Central memory CD8-positive, alpha-beta T cell (primary cell): Measurements from ENCODE around the gene PRKCB.
"Not testable (repeated sequence)": the region's sequence is repeated elsewhere in the genome, so short reads cannot be mapped to it uniquely, and the experiment has no call there.

Experiments used
- ATAC-seq: fragments of 150-1000 bp; cut with Tn5 transposase; replicated peaks from 2 replicates; pipeline ENCODE4 v1.10.0; 2022; ENCODE audit warnings: mild to moderate bottlenecking, moderate FRiP score, moderate number of reproducible peaks; ENCODE audit not compliant: poor library complexity, severe bottlenecking; ENCODE audit errors: extremely low read depth
- DNase-seq, 2 donors: peaks; one replicate each; pipeline ENCODE4 v3.0.0; 2021; ENCODE audit warnings: low spot score in 2 of 2
- H3K27ac Mint-ChIP-seq: one replicate; pipeline ENCODE4 v1.8.0; 2022; ENCODE audit warnings: low read depth, mild to moderate bottlenecking, moderate library complexity, mixed read lengths
- H3K27me3 Mint-ChIP-seq: one replicate; pipeline ENCODE4 v1.8.0; 2022; ENCODE audit warnings: mixed read lengths
- H3K36me3 Mint-ChIP-seq: one replicate; pipeline ENCODE4 v1.8.0; 2022; ENCODE audit warnings: mild to moderate bottlenecking, moderate library complexity, mixed read lengths; ENCODE audit not compliant: insufficient read depth
- H3K4me1 Mint-ChIP-seq: one replicate; pipeline ENCODE4 v1.8.0; 2022; ENCODE audit warnings: mixed read lengths
- H3K4me3 Mint-ChIP-seq: one replicate; pipeline ENCODE4 v1.8.0; 2022; ENCODE audit warnings: mild to moderate bottlenecking, moderate library complexity, mixed read lengths
- H3K9me3 Mint-ChIP-seq: one replicate; pipeline ENCODE4 v1.8.0; 2022; ENCODE audit warnings: mixed read lengths

The PRKCB gene

DNA sequence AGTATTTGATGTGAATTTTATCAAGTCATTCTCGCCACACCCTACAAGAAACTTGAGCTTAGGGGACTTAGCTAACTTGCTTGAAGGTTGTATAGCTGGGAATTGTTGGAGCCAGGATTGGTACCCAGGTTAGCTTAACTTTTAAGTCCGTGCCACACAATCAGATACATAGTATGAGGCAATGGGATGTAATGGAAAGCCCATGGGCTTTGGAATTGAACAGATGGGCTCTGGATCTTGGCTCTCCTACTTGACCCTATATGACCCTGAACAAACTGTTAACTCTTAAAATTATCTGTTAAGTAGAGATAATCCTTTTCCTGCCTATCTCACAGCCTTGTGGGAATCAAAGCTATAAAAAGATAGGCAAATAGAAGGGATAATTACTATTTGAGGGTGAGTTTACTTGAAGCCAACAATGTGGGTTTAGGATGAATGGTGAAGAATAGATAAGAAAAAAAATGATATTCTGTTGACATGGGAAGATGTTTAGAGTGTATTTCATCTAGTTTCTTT, 368.4 kb downstream of the PRKCB start:
- peaks cover 37% of the 10 kb centered on the region for H3K36me3 Mint-ChIP-seq
- ATAC-seq (no peak), DNase-seq (no peak)
- H3K27ac Mint-ChIP-seq = peak overlapping the region; percentile 11
- peaks cover 6% of the 10 kb centered on the region for H3K4me1 Mint-ChIP-seq
- H3K9me3 Mint-ChIP-seq = no peaks in the 10 kb centered on the region
- no peaks in the 10 kb centered on the region for H3K27me3 Mint-ChIP-seq
- H3K4me3 Mint-ChIP-seq = no peak overlapping the region

DNA sequence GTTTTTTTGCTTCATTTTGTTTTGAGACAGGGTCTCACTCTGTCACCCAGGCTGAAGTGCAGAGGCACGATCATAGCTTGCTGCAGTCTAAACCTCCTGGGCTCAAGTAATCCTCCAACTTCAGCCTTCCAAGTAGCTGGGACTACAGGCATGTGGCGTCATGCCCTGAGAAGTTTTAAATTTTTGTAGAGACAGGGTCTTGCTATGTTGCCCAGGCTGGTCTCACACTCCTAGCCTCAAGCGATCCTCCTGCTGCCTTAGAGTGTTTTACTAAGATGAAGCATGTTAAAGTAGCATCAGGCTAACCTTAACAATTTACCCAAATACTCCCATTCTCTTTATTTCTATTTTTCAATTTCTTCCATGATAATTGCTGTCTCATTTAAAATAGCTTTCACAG, 371.1 kb downstream of the PRKCB start:
- ATAC-seq (no peak), DNase-seq (no peak)
- peaks cover 50% of the 10 kb centered on the region for H3K36me3 Mint-ChIP-seq
- no peaks in the 10 kb centered on the region for H3K27me3 Mint-ChIP-seq
- H3K9me3 Mint-ChIP-seq = no peaks in the 10 kb centered on the region
- no peak overlapping the region for H3K4me3 Mint-ChIP-seq
- H3K4me1 Mint-ChIP-seq = peaks cover 5% of the 10 kb centered on the region
- no peak overlapping the region for H3K27ac Mint-ChIP-seq

DNA sequence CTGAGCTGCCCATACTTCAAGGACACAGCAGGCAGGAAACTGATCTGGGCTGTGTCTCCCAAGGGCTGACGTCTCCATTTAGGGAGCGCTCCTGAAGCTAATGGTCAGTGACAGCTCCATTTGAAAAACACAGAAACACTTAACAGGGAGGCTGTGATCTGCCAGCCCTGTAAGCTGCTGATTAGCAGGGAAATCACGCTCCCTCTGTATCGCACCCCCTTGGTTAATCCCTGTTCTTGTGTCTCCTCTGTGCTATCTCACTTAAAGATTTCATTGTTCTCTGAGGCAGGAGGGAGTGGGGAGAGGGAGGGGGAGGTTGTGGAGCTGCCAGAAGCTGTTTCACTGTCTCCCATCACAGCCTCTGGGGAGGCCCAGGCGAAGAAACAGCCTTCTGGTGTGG, 372.9 kb downstream of the PRKCB start:
- H3K27me3 Mint-ChIP-seq = no peaks in the 10 kb centered on the region
- H3K27ac Mint-ChIP-seq = no peak overlapping the region
- peaks cover 54% of the 10 kb centered on the region for H3K36me3 Mint-ChIP-seq
- DNase-seq = no peak
- H3K4me1 Mint-ChIP-seq = peaks cover 5% of the 10 kb centered on the region
- ATAC-seq = no peak
- H3K4me3 Mint-ChIP-seq = no peak overlapping the region
- H3K9me3 Mint-ChIP-seq = no peaks in the 10 kb centered on the region

DNA sequence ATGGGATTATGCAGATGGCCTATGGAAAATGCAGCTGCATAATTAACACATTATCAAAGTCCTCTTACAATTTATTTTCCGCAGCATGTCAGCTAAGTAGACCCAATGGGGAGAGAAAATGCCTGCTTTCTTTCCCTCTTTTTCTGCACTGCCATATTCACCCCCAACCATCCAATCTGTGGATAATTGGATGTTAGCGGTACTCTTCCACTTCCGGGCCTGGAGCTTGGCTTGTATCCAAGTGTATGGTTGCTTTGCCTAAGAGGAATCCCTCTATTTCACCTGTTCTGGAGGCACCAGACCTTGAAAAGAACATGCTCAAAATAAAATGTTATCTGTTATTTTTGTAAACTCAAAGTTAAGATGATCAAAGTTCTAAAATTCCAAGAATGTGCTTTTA, 379.2 kb downstream of the PRKCB start:
- H3K4me1 Mint-ChIP-seq = no peaks in the 10 kb centered on the region
- H3K27ac Mint-ChIP-seq = no peak overlapping the region
- DNase-seq (no peak), ATAC-seq (no peak)
- peaks cover 56% of the 10 kb centered on the region for H3K36me3 Mint-ChIP-seq
- H3K4me3 Mint-ChIP-seq = no peak overlapping the region
- no peaks in the 10 kb centered on the region for H3K27me3 Mint-ChIP-seq
- H3K9me3 Mint-ChIP-seq = no peaks in the 10 kb centered on the region

DNA sequence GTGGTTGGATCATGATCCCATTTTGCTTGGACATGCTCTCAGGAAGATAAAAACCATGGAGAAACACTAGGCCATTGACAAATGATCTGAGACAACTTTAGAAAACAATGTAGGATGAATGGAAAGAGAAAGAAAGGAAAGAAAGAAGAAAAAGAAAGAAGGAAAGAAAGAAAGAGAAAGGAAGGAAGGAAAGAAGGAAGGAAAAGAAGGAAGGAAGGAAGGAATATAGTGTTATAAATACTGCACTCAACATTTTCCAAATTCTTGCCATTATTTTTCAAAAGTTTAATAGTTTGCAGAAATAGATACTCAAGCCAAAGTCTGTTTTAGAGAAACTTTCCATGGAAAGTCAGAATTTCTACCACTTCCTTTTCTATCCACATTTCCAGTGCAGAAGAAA, 381.2 kb downstream of the PRKCB start:
- H3K27me3 Mint-ChIP-seq = no peaks in the 10 kb centered on the region
- H3K9me3 Mint-ChIP-seq = no peaks in the 10 kb centered on the region
- H3K4me1 Mint-ChIP-seq = no peaks in the 10 kb centered on the region
- DNase-seq (no peak), ATAC-seq (no peak)
- H3K4me3 Mint-ChIP-seq = no peak overlapping the region
- peaks cover 51% of the 10 kb centered on the region for H3K36me3 Mint-ChIP-seq
- no peak overlapping the region for H3K27ac Mint-ChIP-seq

DNA sequence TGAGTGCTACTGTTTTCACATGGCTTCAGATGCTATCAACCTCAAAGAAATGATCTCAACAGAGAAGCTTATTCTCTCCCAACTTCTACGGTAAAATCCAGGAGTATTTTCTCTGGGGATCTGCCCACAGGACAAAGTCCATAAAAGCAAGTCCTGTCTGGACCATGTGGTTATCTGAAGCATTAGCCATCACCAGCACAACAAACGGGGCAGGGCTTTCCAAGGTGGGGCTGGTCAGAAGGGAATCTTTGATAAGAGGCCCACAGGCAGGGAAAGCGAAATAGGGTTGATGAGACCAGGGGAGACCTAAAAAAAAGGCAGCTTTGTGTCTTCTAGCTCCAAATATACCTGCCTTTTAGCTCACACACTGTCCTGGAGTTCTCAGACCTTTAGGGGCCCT, 381.7 kb downstream of the PRKCB start:
- no peaks in the 10 kb centered on the region for H3K27me3 Mint-ChIP-seq
- no peaks in the 10 kb centered on the region for H3K4me1 Mint-ChIP-seq
- H3K4me3 Mint-ChIP-seq = no peak overlapping the region
- no peak for DNase-seq
- H3K9me3 Mint-ChIP-seq = no peaks in the 10 kb centered on the region
- peaks cover 53% of the 10 kb centered on the region for H3K36me3 Mint-ChIP-seq
- no peak overlapping the region for H3K27ac Mint-ChIP-seq
- no peak for ATAC-seq

DNA sequence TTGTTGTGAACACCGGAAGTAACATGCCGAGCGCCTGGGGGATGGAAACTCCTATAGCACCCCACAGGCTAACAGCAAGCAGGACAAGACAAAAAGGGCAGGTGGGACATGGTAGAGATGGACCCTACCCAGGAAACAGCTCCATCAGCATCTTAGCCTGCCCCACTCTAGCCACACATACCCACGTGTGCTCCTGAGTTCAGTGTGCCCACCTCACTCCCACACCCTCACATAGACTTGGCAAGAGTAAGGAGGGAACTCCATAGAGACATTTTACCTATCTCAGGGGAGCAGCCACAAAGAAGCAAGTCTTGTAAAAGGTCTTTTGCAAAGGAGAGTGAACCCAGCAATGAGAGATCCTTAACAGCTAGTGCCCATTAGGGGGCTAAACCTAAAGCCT, 382.5 kb downstream of the PRKCB start:
- Mint-ChIP-seq H3K9me3 (no peaks in the 10 kb centered on the region), H3K4me1 (no peaks in the 10 kb centered on the region), H3K27me3 (no peaks in the 10 kb centered on the region), H3K4me3 (no peak overlapping the region), H3K27ac (no peak overlapping the region), H3K36me3 (peaks cover 50% of the 10 kb centered on the region)
- no peak for DNase-seq
- no peak for ATAC-seq

DNA sequence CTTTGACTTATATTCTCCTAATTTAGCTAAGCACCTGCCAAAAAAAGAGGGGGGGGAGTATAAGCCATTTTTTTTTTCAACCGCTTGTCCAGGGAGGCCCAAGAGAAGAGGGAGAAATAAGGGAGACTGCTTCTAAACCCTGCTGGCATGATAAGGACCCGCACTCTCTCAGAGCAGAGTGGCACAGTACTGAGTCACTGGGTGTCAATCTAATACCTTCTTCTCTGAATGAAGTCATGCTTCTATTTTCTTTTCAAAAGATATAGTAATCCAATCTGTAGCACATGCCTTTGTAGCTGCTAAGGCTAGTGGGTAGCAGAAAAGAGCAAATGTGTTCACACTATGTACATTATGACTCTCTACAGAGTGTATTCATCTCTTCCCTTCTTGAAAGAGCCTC, 385.4 kb downstream of the PRKCB start:
- ATAC-seq (no peak), DNase-seq (no peak)
- no peak overlapping the region for H3K27ac Mint-ChIP-seq
- no peaks in the 10 kb centered on the region for H3K4me1 Mint-ChIP-seq
- H3K27me3 Mint-ChIP-seq = no peaks in the 10 kb centered on the region
- H3K36me3 Mint-ChIP-seq = peaks cover 27% of the 10 kb centered on the region
- no peaks in the 10 kb centered on the region for H3K9me3 Mint-ChIP-seq
- no peak overlapping the region for H3K4me3 Mint-ChIP-seq

DNA sequence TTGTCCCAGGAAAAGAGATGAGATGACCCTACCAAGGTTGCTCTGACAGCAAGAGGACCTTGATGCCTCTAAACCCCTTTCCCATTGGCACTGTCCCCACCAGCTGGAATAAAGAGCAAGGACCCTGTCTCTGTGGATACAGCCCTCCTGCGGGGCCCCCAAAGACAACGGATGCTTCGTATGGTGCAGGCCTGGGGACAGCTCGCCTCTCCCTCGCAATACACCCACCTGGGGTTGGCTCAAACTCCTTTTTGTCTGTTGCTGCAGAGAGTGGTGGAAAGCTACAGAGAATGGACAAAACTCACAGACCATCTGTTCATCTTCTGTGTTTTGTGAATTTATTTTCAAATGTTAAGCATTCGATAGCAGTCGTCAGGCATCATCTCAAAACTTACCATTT, 392.7 kb downstream of the PRKCB start:
- Mint-ChIP-seq H3K4me3 (no peak overlapping the region), H3K27ac (no peak overlapping the region), H3K4me1 (no peaks in the 10 kb centered on the region), H3K9me3 (no peaks in the 10 kb centered on the region), H3K27me3 (peaks cover 1% of the 10 kb centered on the region), H3K36me3 (no peaks in the 10 kb centered on the region)
- ATAC-seq (no peak), DNase-seq (no peak)

DNA sequence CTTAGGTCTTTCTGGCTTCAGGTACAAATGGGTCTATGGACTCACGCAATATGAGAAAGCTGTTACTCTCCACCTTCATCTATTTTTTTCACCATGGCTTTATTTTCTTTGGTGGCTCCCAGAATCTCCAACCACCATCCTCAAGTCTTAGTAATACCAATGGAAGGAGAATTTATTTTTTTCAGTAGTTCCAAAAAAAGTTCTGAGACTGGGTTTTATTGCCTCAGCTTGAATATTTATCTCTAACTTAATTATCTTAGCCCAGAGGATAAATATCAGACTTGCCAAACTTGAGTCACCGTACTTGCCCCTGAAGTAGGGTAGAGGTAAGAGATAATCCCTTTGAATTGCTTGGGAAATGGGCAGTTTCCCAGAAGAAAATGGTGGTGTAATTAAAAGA, 397.2 kb downstream of the PRKCB start:
- no peak overlapping the region for H3K27ac Mint-ChIP-seq
- DNase-seq = no peak
- no peaks in the 10 kb centered on the region for H3K36me3 Mint-ChIP-seq
- H3K4me3 Mint-ChIP-seq = no peak overlapping the region
- no peaks in the 10 kb centered on the region for H3K4me1 Mint-ChIP-seq
- no peaks in the 10 kb centered on the region for H3K9me3 Mint-ChIP-seq
- no peak for ATAC-seq
- peaks cover 29% of the 10 kb centered on the region for H3K27me3 Mint-ChIP-seq

DNA sequence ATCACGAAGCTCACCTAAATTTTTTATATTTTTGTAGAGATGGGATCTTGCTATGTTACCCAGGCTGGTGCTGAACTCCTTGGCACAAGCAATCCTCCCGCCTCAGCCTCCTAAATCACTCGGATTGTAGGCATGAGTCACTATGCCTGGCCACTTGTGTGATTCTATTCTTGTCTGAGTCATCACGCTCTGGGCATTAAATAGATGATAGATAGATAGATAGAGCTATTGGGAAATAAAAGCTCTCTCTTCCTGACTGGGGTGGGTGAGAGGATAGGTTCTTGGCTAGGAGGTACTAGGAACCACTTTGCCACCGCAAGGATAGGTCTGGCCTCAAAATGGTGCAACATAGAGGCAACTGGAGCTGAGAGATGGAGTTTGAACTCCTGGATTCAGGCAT, 399.0 kb downstream of the PRKCB start:
- Mint-ChIP-seq H3K4me3 (no peak overlapping the region), H3K9me3 (peaks cover 6% of the 10 kb centered on the region), H3K36me3 (no peaks in the 10 kb centered on the region), H3K4me1 (no peaks in the 10 kb centered on the region), H3K27ac (no peak overlapping the region), H3K27me3 (peaks cover 34% of the 10 kb centered on the region)
- ATAC-seq = no peak
- no peak for DNase-seq

DNA sequence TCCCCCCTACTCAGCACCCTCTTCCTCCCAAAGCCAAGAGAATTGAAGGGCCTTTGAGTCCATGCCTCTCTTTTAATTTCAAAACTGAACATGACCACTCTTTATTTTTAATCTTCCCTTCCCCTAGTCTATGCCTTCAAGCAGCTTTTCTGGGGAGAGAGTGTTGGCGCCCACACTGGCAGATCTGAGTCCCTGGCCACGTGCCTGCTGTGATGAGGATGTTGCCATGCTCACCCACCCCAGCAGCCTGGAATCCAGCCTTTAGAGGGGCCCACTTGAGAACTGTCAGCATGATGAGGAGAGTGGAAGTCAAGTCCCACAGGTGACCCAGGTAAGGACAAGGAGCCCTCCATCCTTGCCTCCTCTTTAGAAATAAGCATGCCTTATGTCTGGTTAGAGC, 400.0 kb downstream of the PRKCB start:
- no peaks in the 10 kb centered on the region for H3K4me1 Mint-ChIP-seq
- no peak for DNase-seq
- no peak overlapping the region for H3K4me3 Mint-ChIP-seq
- no peak overlapping the region for H3K27ac Mint-ChIP-seq
- H3K36me3 Mint-ChIP-seq = no peaks in the 10 kb centered on the region
- peaks cover 6% of the 10 kb centered on the region for H3K9me3 Mint-ChIP-seq
- H3K27me3 Mint-ChIP-seq = peaks cover 45% of the 10 kb centered on the region
- no peak for ATAC-seq

DNA sequence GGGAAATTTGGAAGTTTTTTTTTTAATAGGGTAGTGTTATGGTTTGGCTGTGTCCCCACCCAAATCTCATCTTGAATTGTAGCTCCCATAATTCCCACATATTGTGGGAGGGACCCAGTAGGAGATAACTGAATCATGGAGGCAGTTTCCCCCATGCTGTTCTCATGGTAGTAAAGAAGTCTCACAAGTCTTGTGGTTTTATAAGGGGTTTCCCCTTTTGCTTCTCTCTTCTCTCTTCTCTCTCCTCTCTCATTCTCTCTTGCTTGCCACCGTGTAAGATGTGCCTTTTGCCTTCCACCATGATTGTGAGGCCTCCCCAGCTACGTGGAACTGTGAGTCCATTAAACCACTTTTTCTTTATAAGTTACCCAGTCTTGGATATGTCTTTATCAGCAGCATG, 403.1 kb downstream of the PRKCB start:
- not testable (repeated sequence) for H3K4me3 Mint-ChIP-seq, ATAC-seq, H3K4me1 Mint-ChIP-seq, H3K27ac Mint-ChIP-seq, DNase-seq, H3K9me3 Mint-ChIP-seq, H3K36me3 Mint-ChIP-seq
- H3K27me3 Mint-ChIP-seq = peaks cover 49% of the 10 kb centered on the region
